ENCODE measurements around the gene GRM8.

DNA sequence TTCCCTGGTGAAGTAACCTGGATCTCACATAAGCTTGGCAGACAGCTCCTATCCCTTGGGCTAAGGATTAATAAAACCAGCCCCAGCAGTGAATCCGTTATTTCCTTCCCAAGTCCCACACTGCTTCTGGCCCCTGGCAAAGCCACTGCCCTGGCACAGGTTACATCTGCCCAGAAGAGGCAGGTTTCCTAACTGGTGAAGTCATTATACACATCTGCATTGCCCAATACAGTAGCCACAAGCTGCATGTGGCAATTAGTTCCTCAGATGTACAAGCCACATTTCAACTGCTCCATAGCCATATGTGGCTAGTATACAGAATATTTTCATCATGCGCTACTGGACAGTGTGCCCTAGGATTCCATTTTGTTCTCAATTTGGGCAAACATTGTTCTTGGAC lies 273.0 kb downstream of the GRM8 start:
- TF ChIP-seq, protein P1, sequence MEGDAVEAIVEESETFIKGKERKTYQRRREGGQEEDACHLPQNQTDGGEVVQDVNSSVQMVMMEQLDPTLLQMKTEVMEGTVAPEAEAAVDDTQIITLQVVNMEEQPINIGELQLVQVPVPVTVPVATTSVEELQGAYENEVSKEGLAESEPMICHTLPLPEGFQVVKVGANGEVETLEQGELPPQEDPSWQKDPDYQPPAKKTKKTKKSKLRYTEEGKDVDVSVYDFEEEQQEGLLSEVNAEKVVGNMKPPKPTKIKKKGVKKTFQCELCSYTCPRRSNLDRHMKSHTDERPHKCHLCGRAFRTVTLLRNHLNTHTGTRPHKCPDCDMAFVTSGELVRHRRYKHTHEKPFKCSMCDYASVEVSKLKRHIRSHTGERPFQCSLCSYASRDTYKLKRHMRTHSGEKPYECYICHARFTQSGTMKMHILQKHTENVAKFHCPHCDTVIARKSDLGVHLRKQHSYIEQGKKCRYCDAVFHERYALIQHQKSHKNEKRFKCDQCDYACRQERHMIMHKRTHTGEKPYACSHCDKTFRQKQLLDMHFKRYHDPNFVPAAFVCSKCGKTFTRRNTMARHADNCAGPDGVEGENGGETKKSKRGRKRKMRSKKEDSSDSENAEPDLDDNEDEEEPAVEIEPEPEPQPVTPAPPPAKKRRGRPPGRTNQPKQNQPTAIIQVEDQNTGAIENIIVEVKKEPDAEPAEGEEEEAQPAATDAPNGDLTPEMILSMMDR (IDR thresholded peaks at IDR 0.05): no peak
- no peak for TF ChIP-seq POLR2A (IDR thresholded peaks at IDR 0.05)
